Muscle layer of colon (tissue), 2 donors: ENCODE data around the gene CDK1.
"Not testable (repeated sequence)": the region's sequence is repeated elsewhere in the genome, so short reads cannot be mapped to it uniquely, and the experiment has no call there.

ENCODE experiments used
- H3K27ac ChIP-seq: one replicate; pipeline ENCODE4 v1.7.0; 2013; ENCODE audit warnings: low read depth, mild to moderate bottlenecking, low read length, moderate library complexity
- H3K27me3 ChIP-seq, 2 donors: one replicate each; pipeline ENCODE4 v1.7.0; 2013; ENCODE audit warnings: low read length in 2 of 2, mild to moderate bottlenecking in 2 of 2; ENCODE audit not compliant: insufficient read depth in 2 of 2, control insufficient read depth in 1 of 2
- H3K36me3 ChIP-seq: one replicate; pipeline ENCODE4 v1.7.0; 2013; ENCODE audit warnings: mild to moderate bottlenecking, low read length; ENCODE audit not compliant: insufficient read depth
- H3K4me1 ChIP-seq: one replicate; pipeline ENCODE4 v1.7.0; 2013; ENCODE audit warnings: mild to moderate bottlenecking, low read length; ENCODE audit not compliant: insufficient read depth
- H3K4me3 ChIP-seq, 2 donors: one replicate each; pipeline ENCODE4 v1.7.0; 2013; ENCODE audit warnings: low read length in 2 of 2, low read depth in 1 of 2, mild to moderate bottlenecking in 1 of 2, moderate library complexity in 1 of 2
- H3K9ac ChIP-seq: one replicate; pipeline ENCODE4 v1.7.0; 2013; ENCODE audit warnings: low read length
- H3K9me3 ChIP-seq: one replicate; pipeline ENCODE4 v1.7.0; 2013; ENCODE audit warnings: mild to moderate bottlenecking, low read length
- donor health status: abdominal sarcoma.
- donor health status: Adenocarcinoma of cecum.

CDK1 gene

GRCh38 chr10:60835049-60835448 is 56.8 kb downstream of the CDK1 start:
- no peak overlapping the region for H3K27ac ChIP-seq
- peaks cover 3% of the 10 kb centered on the region for H3K4me1 ChIP-seq
- H3K9me3 ChIP-seq: no peaks in the 10 kb centered on the region
- H3K36me3 ChIP-seq: no peaks in the 10 kb centered on the region
- no peak overlapping the region for H3K4me3 ChIP-seq
- no peaks in the 10 kb centered on the region for H3K27me3 ChIP-seq
- H3K9ac ChIP-seq: no peak overlapping the region

- H3K9me3 ChIP-seq, H3K9ac ChIP-seq: not testable (repeated sequence)
These were observed 62.9 kb downstream of the CDK1 start for GRCh38 chr10:60841227-60841626.

GRCh38 chr10:60842694-60843093 is 64.4 kb downstream of the CDK1 start:
- Histone ChIP-seq H3K9me3 (no peaks in the 10 kb centered on the region), H3K27me3 (no peaks in the 10 kb centered on the region), H3K4me3 (no peak overlapping the region), H3K9ac (no peak overlapping the region), H3K36me3 (no peaks in the 10 kb centered on the region), H3K27ac (no peak overlapping the region), H3K4me1 (no peaks in the 10 kb centered on the region)

More at GRCh38 chr10:60841227-60841626, 62.9 kb downstream of the CDK1 start:
- H3K27ac ChIP-seq, H3K36me3 ChIP-seq, H3K4me3 ChIP-seq, H3K4me1 ChIP-seq, H3K27me3 ChIP-seq: not testable (repeated sequence)
